Activated T-cell treated with anti-CD3 and anti-CD28 coated beads for 24 hours (primary cell): ENCODE data around the gene CELA2B.
"Not testable (repeated sequence)": the region's sequence is repeated elsewhere in the genome, so short reads cannot be mapped to it uniquely, and the experiment has no call there.

Experiments used
- DNase-seq: peaks from one replicate; pipeline ENCODE4 v3.0.0-alpha.2; 2020; ENCODE audit warnings: low read depth

CELA2B gene

GRCh38 chr1:15475752-15476314, at the start of gene CELA2B:
TSS of gene CELA2B (plus strand) at chr1:15476104. CDS start at chr1:15476126, 22 bp downstream.
- no peak for DNase-seq

- no peak for DNase-seq
Measured at GRCh38 chr1:15426492-15427279, 49.2 kb upstream of the CELA2B start.

GRCh38 chr1:15427280-15427666, 48.6 kb upstream of the CELA2B start:
- no peak for DNase-seq

- not testable (repeated sequence) for DNase-seq
Measured at GRCh38 chr1:15428252-15428651, 47.7 kb upstream of the CELA2B start.

GRCh38 chr1:15428815-15429435, 47.0 kb upstream of the CELA2B start:
- no peak for DNase-seq

- no peak for DNase-seq
Measured at GRCh38 chr1:15429701-15430149, 46.2 kb upstream of the CELA2B start.

- peak; percentile 61 for DNase-seq
Measured at GRCh38 chr1:15430787-15431570, 44.9 kb upstream of the CELA2B start.

- DNase-seq, result no peak
Measured at GRCh38 chr1:15431571-15431948, 44.3 kb upstream of the CELA2B start.

- no peak for DNase-seq
Measured at GRCh38 chr1:15432324-15432723, 43.6 kb upstream of the CELA2B start.

GRCh38 chr1:15433471-15433870, 42.4 kb upstream of the CELA2B start:
- no peak for DNase-seq

- DNase-seq, result not testable (repeated sequence)
Measured at GRCh38 chr1:15434739-15435138, 41.2 kb upstream of the CELA2B start.

GRCh38 chr1:15435239-15436077, 40.4 kb upstream of the CELA2B start:
- no peak for DNase-seq

GRCh38 chr1:15436881-15437442, 38.9 kb upstream of the CELA2B start:
- no peak for DNase-seq

- DNase-seq, result no peak
Measured at GRCh38 chr1:15439325-15439724, 36.6 kb upstream of the CELA2B start.

GRCh38 chr1:15440357-15440756, 35.5 kb upstream of the CELA2B start:
- DNase-seq, result no peak

- DNase-seq, result no peak
Measured at GRCh38 chr1:15441247-15441646, 34.7 kb upstream of the CELA2B start.

GRCh38 chr1:15442119-15442518, 33.8 kb upstream of the CELA2B start:
- DNase-seq, result no peak

GRCh38 chr1:15442759-15443158, 33.1 kb upstream of the CELA2B start:
- no peak for DNase-seq

- no peak for DNase-seq
Measured at GRCh38 chr1:15443281-15443680, 32.6 kb upstream of the CELA2B start.

- DNase-seq, result no peak
Measured at GRCh38 chr1:15444468-15445389, 31.2 kb upstream of the CELA2B start.
